NCI-H526 treated with DMSO at 0.1 percent for 48 hours (cell line): ENCODE measurements around the gene GRIA2.
A peak's percentile ranks its signal among the peaks of the same experiment; 100 is the strongest.
"Not testable (repeated sequence)": the region's sequence is repeated elsewhere in the genome, so short reads cannot be mapped to it uniquely, and the experiment has no call there.

ENCODE experiments used
- DNase-seq: peaks from one replicate; lab custom pipeline; 2025; lab: John Stamatoyannopoulos, UW

Gene GRIA2

GRCh38 chr4:157220371-157220881 lies at the start of gene GRIA2:
Gene GRIA2, plus strand, starts transcription at chr4:157220728. Its CDS starts 315 bp downstream, at chr4:157221043.
- DNase-seq = peak; percentile 46

DNA sequence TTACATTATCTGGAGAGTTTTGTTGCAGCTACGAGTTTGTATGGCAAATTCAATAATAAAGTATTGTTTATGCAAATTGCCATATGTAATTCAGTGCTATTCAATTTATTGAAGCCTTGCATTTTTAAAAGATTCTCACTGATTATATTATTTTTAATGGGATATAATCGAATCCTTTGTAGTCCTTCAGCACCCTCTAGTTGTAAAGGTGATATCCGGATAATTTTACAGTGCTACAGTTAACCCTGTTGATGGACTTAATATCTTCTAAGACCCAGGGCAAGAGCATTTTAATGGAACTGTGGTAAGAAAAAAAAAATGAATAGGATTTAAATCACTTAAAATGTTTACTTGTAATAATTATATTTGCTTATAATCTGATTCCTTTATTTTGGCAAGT lies 48.5 kb upstream of the GRIA2 start:
- no peak for DNase-seq

DNA sequence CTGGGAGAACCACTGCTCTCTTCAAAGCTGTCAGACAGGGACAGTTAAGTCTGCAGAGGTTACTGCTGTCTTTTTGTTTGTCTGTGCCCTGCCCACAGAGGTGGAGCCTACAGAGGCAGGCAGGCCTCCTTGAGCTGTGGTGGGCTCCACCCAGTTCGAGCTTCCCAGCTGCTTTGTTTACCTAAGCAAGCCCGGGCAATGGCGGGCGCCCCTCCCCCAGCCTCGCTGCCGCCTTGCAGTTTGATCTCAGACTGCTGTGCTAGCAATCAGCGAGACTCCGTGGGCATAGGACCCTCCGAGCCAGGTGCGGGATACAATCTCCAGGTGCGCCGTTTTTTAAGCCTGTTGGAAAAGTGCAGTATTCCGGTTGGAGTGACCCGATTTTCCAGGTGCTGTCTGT lies 40.3 kb upstream of the GRIA2 start:
- not testable (repeated sequence) for DNase-seq

- no peak for DNase-seq
Observed at GRCh38 chr4:157184300-157184699, 36.2 kb upstream of the GRIA2 start.

DNA sequence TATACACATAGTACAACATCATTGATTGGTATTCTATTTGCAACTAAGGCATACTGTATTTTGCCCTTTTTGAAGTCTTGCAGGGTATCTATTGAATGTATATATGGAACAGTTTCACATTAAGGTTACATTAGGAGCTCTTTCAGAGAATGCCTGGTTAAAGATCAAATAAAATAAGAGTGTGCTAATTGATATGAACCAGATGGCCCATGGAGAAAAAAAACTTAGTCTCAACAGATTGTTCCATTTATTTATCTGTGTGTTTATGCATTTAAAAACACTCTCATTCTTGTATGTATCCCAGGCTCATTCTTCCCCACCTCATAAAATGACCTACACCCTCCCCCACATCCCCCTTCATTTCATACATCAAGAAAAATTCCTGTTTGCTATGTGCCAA lies 35.2 kb upstream of the GRIA2 start:
- no peak for DNase-seq

DNA sequence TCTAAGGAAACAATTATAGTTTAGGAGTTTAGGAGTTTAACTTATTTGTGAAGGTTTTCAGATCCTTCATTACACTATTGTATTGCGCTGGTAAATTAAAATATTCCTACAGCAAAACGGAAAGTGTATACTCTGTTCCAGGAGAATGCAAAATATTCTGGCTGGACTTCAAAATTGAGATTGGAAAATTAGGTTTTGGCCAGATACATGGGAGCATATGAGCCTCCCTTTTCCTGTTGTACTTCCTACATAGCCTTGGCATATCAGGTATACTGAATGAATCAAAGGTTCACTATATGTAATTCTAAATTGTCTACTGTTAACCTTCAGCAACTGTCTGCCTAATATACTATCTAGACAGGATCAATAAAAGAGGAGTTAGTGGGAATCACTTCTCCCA lies 25.2 kb upstream of the GRIA2 start:
- no peak for DNase-seq

GRCh38 chr4:157196046-157196445 lies 24.5 kb upstream of the GRIA2 start:
- no peak for DNase-seq

DNA sequence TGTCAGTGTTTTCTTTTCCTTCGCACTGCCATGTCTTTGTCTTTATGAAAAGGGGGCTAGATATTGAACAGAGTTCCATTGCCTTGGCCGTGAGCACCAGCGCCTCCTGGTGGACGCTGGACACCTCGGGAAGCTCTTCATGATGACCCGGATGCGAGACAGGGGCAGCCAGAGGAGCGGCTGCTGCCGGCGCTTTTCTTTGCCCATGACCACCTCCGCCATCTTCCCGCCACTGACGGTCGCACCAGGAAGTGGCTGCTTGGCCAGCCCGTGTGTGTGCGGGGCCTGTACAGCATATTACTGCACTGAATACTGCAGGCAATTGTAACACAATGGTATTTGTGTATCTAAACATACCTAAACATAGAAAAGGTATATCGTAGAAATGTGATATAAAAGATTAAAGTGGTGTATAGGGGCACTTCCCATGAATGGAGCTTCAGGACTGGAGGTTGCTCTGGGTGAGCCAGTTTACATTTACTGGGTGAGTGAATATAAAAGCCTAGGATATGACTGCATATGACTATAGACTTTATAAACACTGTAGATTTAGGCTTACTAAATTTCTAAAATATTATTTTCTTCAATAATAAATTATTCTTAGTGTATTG lies 15.8 kb upstream of the GRIA2 start:
- no peak for DNase-seq

GRCh38 chr4:157217708-157218107 lies 2.8 kb upstream of the GRIA2 start:
- DNase-seq = peak; percentile 25

GRCh38 chr4:157219711-157220370 lies 687 bp upstream of the GRIA2 start:
- peak; percentile 46 for DNase-seq

GRCh38 chr4:157221426-157221894 lies 932 bp downstream of the GRIA2 start:
- DNase-seq = no peak

GRCh38 chr4:157221895-157222770 lies 1.6 kb downstream of the GRIA2 start:
- peak; percentile 49 for DNase-seq

GRCh38 chr4:157222771-157223160 lies 2.2 kb downstream of the GRIA2 start:
- DNase-seq = no peak

- DNase-seq = no peak
Observed at GRCh38 chr4:157223456-157223855, 2.9 kb downstream of the GRIA2 start.

- DNase-seq = no peak
Observed at GRCh38 chr4:157225096-157225495, 4.6 kb downstream of the GRIA2 start.

GRCh38 chr4:157226035-157226434 lies 5.5 kb downstream of the GRIA2 start:
- no peak for DNase-seq

GRCh38 chr4:157226601-157227000 lies 6.1 kb downstream of the GRIA2 start:
- no peak for DNase-seq

- DNase-seq = no peak
Observed at GRCh38 chr4:157231525-157231924, 11.0 kb downstream of the GRIA2 start.

GRCh38 chr4:157242871-157243270 lies 22.3 kb downstream of the GRIA2 start:
- no peak for DNase-seq

- no peak for DNase-seq
Observed at GRCh38 chr4:157244348-157244747, 23.8 kb downstream of the GRIA2 start.

DNA sequence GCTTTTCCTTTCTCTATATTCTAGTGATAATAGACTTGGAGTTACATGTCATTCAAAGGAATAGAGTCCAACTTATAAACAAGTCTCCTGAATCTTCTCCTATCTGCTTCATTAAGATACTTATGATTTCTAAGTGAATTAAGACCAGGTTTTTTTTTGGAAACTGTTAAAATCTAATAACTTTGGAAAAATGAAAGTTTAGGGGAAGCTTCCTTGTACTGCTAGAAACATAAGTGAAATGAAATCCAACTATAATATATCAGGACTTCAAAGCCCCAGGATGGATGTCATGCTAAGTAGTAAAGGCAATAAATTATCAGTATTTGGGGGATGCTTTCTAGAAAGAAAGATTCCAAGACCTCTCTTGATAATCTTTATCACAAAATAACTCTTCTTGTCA lies 24.8 kb downstream of the GRIA2 start:
- DNase-seq = no peak

DNA sequence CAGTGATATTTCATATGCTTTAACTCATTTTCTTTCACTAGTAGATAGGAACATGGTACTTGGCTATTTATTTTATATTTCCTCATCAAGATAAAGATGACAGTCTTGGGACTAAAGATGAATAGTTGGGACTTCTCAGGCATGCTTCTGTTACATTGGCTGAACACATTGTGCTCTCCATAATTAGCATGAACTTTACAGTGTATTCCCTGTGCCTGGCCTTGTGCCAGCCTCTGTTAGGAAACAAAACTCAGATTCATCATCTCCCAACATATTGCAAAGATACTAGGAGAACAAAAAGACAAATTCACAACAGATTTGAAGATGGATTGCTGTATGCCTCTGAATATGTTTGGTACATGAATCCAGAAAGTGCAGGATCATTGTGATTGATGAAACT lies 26.4 kb downstream of the GRIA2 start:
- DNase-seq = no peak

- DNase-seq = not testable (repeated sequence)
Observed at GRCh38 chr4:157258165-157258564, 37.6 kb downstream of the GRIA2 start.
